ENCODE measurements around the gene MED17. TPM values are rescaled to one million over a fixed set of nuclear protein-coding genes. Genes with fewer than 3 reads are reported as not detected.
"Not testable (repeated sequence)": the region's sequence is repeated elsewhere in the genome, so short reads cannot be mapped to it uniquely, and the experiment has no call there.

Gene MED17
- total RNA-seq, 6 experiments from 2014 or later = 21.6 to 28.1 (median 25.5) TPM

DNA sequence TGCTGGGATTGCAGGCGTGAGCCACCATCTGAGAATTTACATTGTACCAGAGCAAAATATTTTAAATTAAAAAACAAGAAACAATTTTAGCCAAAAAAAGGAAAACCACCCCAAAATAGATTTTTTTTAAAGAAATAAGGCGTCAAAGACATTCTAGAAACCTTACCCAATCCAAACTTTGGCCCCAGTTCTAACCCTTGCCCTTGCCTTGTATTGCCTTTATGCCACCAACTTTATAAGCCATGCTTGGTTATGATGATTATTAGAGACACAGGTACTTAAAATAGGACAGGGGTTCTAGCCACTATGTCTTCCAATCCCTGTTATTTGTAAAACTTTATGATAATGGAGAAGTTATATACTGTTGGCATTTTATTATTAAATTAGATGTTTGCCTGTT, 30.8 kb upstream of the MED17 start:
- no peak overlapping the region for H3K27ac Mint-ChIP-seq
- H3K4me1 Mint-ChIP-seq (ENCODE audit: low read depth) = no peaks in the 10 kb centered on the region
- H3K27me3 Mint-ChIP-seq (ENCODE audit: insufficient read depth) = no peaks in the 10 kb centered on the region
- TF ChIP-seq, protein P1, sequence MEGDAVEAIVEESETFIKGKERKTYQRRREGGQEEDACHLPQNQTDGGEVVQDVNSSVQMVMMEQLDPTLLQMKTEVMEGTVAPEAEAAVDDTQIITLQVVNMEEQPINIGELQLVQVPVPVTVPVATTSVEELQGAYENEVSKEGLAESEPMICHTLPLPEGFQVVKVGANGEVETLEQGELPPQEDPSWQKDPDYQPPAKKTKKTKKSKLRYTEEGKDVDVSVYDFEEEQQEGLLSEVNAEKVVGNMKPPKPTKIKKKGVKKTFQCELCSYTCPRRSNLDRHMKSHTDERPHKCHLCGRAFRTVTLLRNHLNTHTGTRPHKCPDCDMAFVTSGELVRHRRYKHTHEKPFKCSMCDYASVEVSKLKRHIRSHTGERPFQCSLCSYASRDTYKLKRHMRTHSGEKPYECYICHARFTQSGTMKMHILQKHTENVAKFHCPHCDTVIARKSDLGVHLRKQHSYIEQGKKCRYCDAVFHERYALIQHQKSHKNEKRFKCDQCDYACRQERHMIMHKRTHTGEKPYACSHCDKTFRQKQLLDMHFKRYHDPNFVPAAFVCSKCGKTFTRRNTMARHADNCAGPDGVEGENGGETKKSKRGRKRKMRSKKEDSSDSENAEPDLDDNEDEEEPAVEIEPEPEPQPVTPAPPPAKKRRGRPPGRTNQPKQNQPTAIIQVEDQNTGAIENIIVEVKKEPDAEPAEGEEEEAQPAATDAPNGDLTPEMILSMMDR (IDR thresholded peaks at IDR 0.05) = no peak
- no peaks in the 10 kb centered on the region for H3K9me3 Mint-ChIP-seq
- H3K36me3 Mint-ChIP-seq (ENCODE audit: low read depth) = no peaks in the 10 kb centered on the region
- H3K4me3 Mint-ChIP-seq = no peak overlapping the region
- no peak for DNase-seq

- no peak overlapping the region for H3K27ac Mint-ChIP-seq
- no peak overlapping the region for H3K4me3 Mint-ChIP-seq
- H3K27me3 Mint-ChIP-seq (ENCODE audit: insufficient read depth) = no peaks in the 10 kb centered on the region
- TF ChIP-seq, protein P1 (IDR thresholded peaks at IDR 0.05) = no peak
- no peak for DNase-seq
- no peaks in the 10 kb centered on the region for H3K4me1 Mint-ChIP-seq (ENCODE audit: low read depth)
- H3K9me3 Mint-ChIP-seq = no peaks in the 10 kb centered on the region
- H3K36me3 Mint-ChIP-seq (ENCODE audit: low read depth) = peaks cover 5% of the 10 kb centered on the region; the same call in 1 of the 2 replicates
These were observed 27.3 kb upstream of the MED17 start for GRCh38 chr11:93756748-93757147.

- H3K27me3 Mint-ChIP-seq (ENCODE audit: insufficient read depth) = no peaks in the 10 kb centered on the region
These were observed 26.8 kb upstream of the MED17 start for GRCh38 chr11:93757301-93757700.

GRCh38 chr11:93757924-93758865, 25.9 kb upstream of the MED17 start:
- TF ChIP-seq, protein P1 (IDR thresholded peaks at IDR 0.05) = no peak
- Mint-ChIP-seq H3K27ac (no peak overlapping the region), H3K9me3 (no peaks in the 10 kb centered on the region), H3K27me3 (ENCODE audit: insufficient read depth) (no peaks in the 10 kb centered on the region), H3K36me3 (ENCODE audit: low read depth) (peaks cover 5% of the 10 kb centered on the region; the same call in 1 of the 2 replicates), H3K4me3 (no peak overlapping the region), H3K4me1 (ENCODE audit: low read depth) (no peaks in the 10 kb centered on the region)
- no peak for DNase-seq

More at GRCh38 chr11:93757301-93757700, 26.8 kb upstream of the MED17 start:
- H3K27ac Mint-ChIP-seq = no peak overlapping the region
- no peaks in the 10 kb centered on the region for H3K9me3 Mint-ChIP-seq
- TF ChIP-seq, protein P1 (IDR thresholded peaks at IDR 0.05) = no peak
- H3K36me3 Mint-ChIP-seq (ENCODE audit: low read depth) = peaks cover 5% of the 10 kb centered on the region; the same call in 1 of the 2 replicates
- no peak for DNase-seq
- no peaks in the 10 kb centered on the region for H3K4me1 Mint-ChIP-seq (ENCODE audit: low read depth)
- no peak overlapping the region for H3K4me3 Mint-ChIP-seq

- H3K27ac Mint-ChIP-seq; H3K9me3 Mint-ChIP-seq; H3K27me3 Mint-ChIP-seq (ENCODE audit: insufficient read depth); DNase-seq; H3K36me3 Mint-ChIP-seq (ENCODE audit: low read depth); H3K4me3 Mint-ChIP-seq; H3K4me1 Mint-ChIP-seq (ENCODE audit: low read depth): not testable (repeated sequence)
These were observed 25.0 kb upstream of the MED17 start for GRCh38 chr11:93759123-93759522.

- TF ChIP-seq, protein P1 (IDR thresholded peaks at IDR 0.05) = no peak
- Mint-ChIP-seq H3K27ac (no peak overlapping the region), H3K4me3 (no peak overlapping the region), H3K36me3 (ENCODE audit: low read depth) (peaks cover 5% of the 10 kb centered on the region; the same call in 1 of the 2 replicates), H3K9me3 (no peaks in the 10 kb centered on the region), H3K27me3 (ENCODE audit: insufficient read depth) (no peaks in the 10 kb centered on the region), H3K4me1 (ENCODE audit: low read depth) (no peaks in the 10 kb centered on the region)
- DNase-seq = no peak
These were observed 22.2 kb upstream of the MED17 start for GRCh38 chr11:93761910-93762309.
